Measurements from ENCODE around the gene ERAP2.

DNA sequence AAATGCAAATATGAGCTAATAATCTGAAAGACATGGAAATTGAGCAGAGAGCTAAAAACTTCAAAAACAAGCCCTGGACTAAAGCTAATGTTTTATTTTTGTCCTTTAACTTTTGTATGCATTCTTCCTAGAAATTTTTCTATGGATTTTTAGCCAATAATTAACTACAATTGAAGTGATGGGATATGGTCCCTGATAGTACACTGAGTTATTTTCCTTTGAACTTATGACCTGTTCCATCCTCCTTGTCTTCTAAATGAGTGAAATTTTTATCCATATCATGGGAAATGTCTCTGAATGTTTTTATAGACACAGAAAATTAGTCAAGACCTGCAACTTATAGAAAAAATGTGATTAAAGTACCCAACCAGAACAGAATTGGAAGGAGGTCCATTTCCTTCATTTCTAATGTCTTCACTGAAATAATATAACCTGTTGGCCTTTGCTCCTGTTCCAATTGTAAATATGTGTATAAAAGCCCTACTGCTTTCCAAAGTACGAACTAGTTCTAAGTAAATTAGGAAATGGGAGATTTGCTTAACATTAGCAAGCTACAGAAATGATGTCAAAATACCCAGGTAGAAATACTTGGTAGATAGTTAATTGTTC, 11.3 kb upstream of the ERAP2 start:
- TF ChIP-seq EZH2phosphoT487 (IDR thresholded peaks at IDR 0.05; ENCODE audit: insufficient read depth, low read depth) (no peak), EZH2 (IDR thresholded peaks at IDR 0.05; ENCODE audit: insufficient read depth, poor library complexity, severe bottlenecking) (no peak)

All from GM23248 (cell line).